H1 (cell line): Measurements from ENCODE around the gene GPBP1L1. TPM values are rescaled to one million over a fixed set of nuclear protein-coding genes. Genes with fewer than 3 reads are reported as not detected.

Experiments used
- CTCF ChIA-PET: fragments of 300-600 bp; sonication (Branson Sonifier 250); formaldehyde crosslinking; loops from one replicate; lab custom pipeline; 2021; ENCODE audit not compliant: partially characterized antibody; lab: Charles Lee
- POLR2A ChIA-PET: fragments of 300-600 bp; sonication (Branson Sonifier 250); formaldehyde crosslinking; loops from one replicate; lab custom pipeline; 2021; ENCODE audit warnings: inconsistent platforms; ENCODE audit not compliant: partially characterized antibody; lab: Charles Lee
- DNase-seq, 2 experiments: peaks; one replicate each; pipeline versions ENCODE4 v3.0.0 to v3.0.0-alpha.2; 2010 to 2022; ENCODE audit warnings: low spot score in 2 of 2, low read depth in 1 of 2, mixed read lengths in 1 of 2
- FAIRE-seq: peaks from 2 replicates; lab custom pipeline; 2011; peaks lifted over from hg19 to GRCh38; lab: Jason Lieb, UNC
- H2AFZ ChIP-seq: 2 replicates; pipeline ENCODE4 v1.8.1; 2012; ENCODE audit warnings: low read length, inconsistent platforms
- H2AK5ac ChIP-seq: 2 replicates; pipeline ENCODE4 v1.6.1; 2013; ENCODE audit warnings: low read depth, low read length
- H2BK120ac ChIP-seq: replicated peaks from 2 replicates; pipeline ENCODE3; 2013; ENCODE audit warnings: low read depth, low read length, inconsistent platforms
- H2BK12ac ChIP-seq: 2 replicates; pipeline ENCODE4 v1.6.1; 2013; ENCODE audit warnings: low read depth, low read length
- H2BK15ac ChIP-seq: 2 replicates; pipeline ENCODE4 v1.6.1; 2013; ENCODE audit warnings: low read length
- H2BK20ac ChIP-seq: 2 replicates; pipeline ENCODE4 v1.6.1; 2013; ENCODE audit warnings: low read length
- H2BK5ac ChIP-seq: 2 replicates; pipeline ENCODE4 v1.6.1; 2013; ENCODE audit warnings: low read depth, low read length
- H3K14ac ChIP-seq: 2 replicates; pipeline ENCODE4 v1.6.1; 2013; ENCODE audit warnings: inconsistent platforms; ENCODE audit not compliant: insufficient read length
- H3K18ac ChIP-seq: 2 replicates; pipeline ENCODE4 v1.6.1; 2013; ENCODE audit warnings: low read length; ENCODE audit errors: extremely low read depth
- H3K23ac ChIP-seq: 2 replicates; pipeline ENCODE4 v1.6.1; 2013; ENCODE audit warnings: inconsistent platforms; ENCODE audit not compliant: insufficient read length
- H3K23me2 ChIP-seq: 2 replicates; pipeline ENCODE4 v1.6.1; 2013; ENCODE audit warnings: low read depth, low read length
- H3K27ac ChIP-seq: 2 replicates; pipeline ENCODE4 v1.6.1; 2011; ENCODE audit warnings: low read depth, low read length, inconsistent platforms
- H3K27me3 ChIP-seq, 4 experiments: replicated peaks in 1 of 4; 1 replicate in 1 of 4; 2 replicates in 3 of 4; pipeline versions ENCODE4 v1.6.1 to v1.8.1; 2011 to 2013; ENCODE audit warnings: low read length in 3 of 4, mild to moderate bottlenecking in 3 of 4, inconsistent platforms in 2 of 4, mixed read lengths in 2 of 4, moderate library complexity in 1 of 4; ENCODE audit not compliant: control insufficient read depth in 3 of 4, insufficient read depth in 3 of 4; ENCODE audit errors: extremely low read depth in 1 of 4
- H3K36me3 ChIP-seq, 4 experiments: 2 replicates each; pipeline versions ENCODE4 v1.6.1 to v1.8.1; 2011 to 2013; ENCODE audit warnings: mild to moderate bottlenecking in 4 of 4, low read length in 3 of 4, moderate library complexity in 2 of 4, control low read depth in 1 of 4, inconsistent platforms in 1 of 4; ENCODE audit not compliant: insufficient read depth in 4 of 4, control insufficient read depth in 2 of 4
- H3K4ac ChIP-seq: replicated peaks from 2 replicates; pipeline ENCODE3; 2013; ENCODE audit warnings: low read length, low read depth, mixed read lengths, inconsistent platforms; ENCODE audit not compliant: insufficient read length
- H3K4me1 ChIP-seq, 4 experiments: replicated peaks in 1 of 4; 1 replicate in 1 of 4; 2 replicates in 3 of 4; pipeline versions ENCODE4 v1.6.1 to v1.8.1; 2011 to 2013; ENCODE audit warnings: low read length in 3 of 4, inconsistent platforms in 2 of 4, mixed read lengths in 1 of 4; ENCODE audit not compliant: insufficient read depth in 4 of 4, control insufficient read depth in 3 of 4
- H3K4me2 ChIP-seq, 2 experiments: 2 replicates each; pipeline versions ENCODE4 v1.6.1 to v1.8.1; 2011 to 2013; ENCODE audit warnings: low read depth in 2 of 2, low read length in 2 of 2, control low read depth in 1 of 2, inconsistent platforms in 1 of 2, mild to moderate bottlenecking in 1 of 2; ENCODE audit not compliant: insufficient read depth in 1 of 2
- H3K4me3 ChIP-seq, 4 experiments: fragments of 200-600, 300-600 bp in 1 of 4; sonication (generic), shearing (Covaris generic), sonication (Bioruptor Twin) in 1 of 4; 2 replicates each; pipeline versions ENCODE4 v1.5.1 to v1.8.1; 2011 to 2016; ENCODE audit warnings: low read length in 4 of 4, low read depth in 3 of 4, control low read depth in 2 of 4, inconsistent platforms in 2 of 4, mild to moderate bottlenecking in 2 of 4, mixed read lengths in 1 of 4, moderate library complexity in 1 of 4; ENCODE audit not compliant: insufficient read depth in 2 of 4; ENCODE audit errors: extremely low read depth in 1 of 4
- H3K56ac ChIP-seq: replicated peaks from 2 replicates; pipeline ENCODE3; 2013; ENCODE audit warnings: low read depth, mild to moderate bottlenecking, mixed read lengths, low read length, inconsistent platforms; ENCODE audit not compliant: insufficient read length
- H3K79me1 ChIP-seq: 2 replicates; pipeline ENCODE4 v1.6.1; 2013; ENCODE audit warnings: low read depth, low read length, control low read depth
- H3K79me2 ChIP-seq, 2 experiments: 2 replicates each; pipeline versions ENCODE4 v1.6.1 to v1.8.1; 2012 to 2013; ENCODE audit warnings: low read length in 2 of 2, mild to moderate bottlenecking in 2 of 2, inconsistent platforms in 1 of 2; ENCODE audit not compliant: insufficient read depth in 2 of 2, control insufficient read depth in 1 of 2
- H3K9ac ChIP-seq, 4 experiments: replicated peaks in 1 of 4; 1 replicate in 1 of 4; 2 replicates in 3 of 4; pipeline versions ENCODE4 v1.6.1 to v1.8.1; 2011 to 2013; ENCODE audit warnings: low read depth in 3 of 4, low read length in 3 of 4, control low read depth in 2 of 4, mild to moderate bottlenecking in 2 of 4, moderate library complexity in 2 of 4, inconsistent platforms in 1 of 4; ENCODE audit errors: extremely low read depth in 1 of 4
- H3K9me3 ChIP-seq, 2 experiments: 2 replicates each; pipeline versions ENCODE4 v1.6.1 to v1.8.1; 2012 to 2013; ENCODE audit warnings: mild to moderate bottlenecking in 2 of 2, moderate library complexity in 2 of 2, control low read depth in 1 of 2, inconsistent platforms in 1 of 2, low read depth in 1 of 2, low read length in 1 of 2, mixed read lengths in 1 of 2; ENCODE audit not compliant: insufficient read depth in 2 of 2
- H4K20me1 ChIP-seq, 2 experiments: replicated peaks in 1 of 2; 2 replicates each; pipeline versions ENCODE3 to v1.8.1; 2011 to 2013; ENCODE audit warnings: inconsistent platforms in 2 of 2, low read length in 2 of 2, mild to moderate bottlenecking in 1 of 2; ENCODE audit not compliant: insufficient read depth in 2 of 2, control insufficient read depth in 1 of 2
- H4K5ac ChIP-seq: 2 replicates; pipeline ENCODE4 v1.6.1; 2013; ENCODE audit warnings: low read length, low read depth, mixed read lengths, inconsistent platforms; ENCODE audit not compliant: insufficient read length
- H4K8ac ChIP-seq: 2 replicates; pipeline ENCODE4 v1.8.0; 2013; ENCODE audit warnings: mild to moderate bottlenecking, moderate library complexity, low read length, inconsistent platforms; ENCODE audit not compliant: insufficient read depth; ENCODE audit errors: extremely low read depth
- H4K91ac ChIP-seq: replicated peaks from 2 replicates; pipeline ENCODE3; 2013; ENCODE audit warnings: low read length, mixed read lengths, inconsistent platforms; ENCODE audit not compliant: insufficient read length
- BCL11A ChIP-seq, 2 experiments: IDR thresholded peaks; one replicate each; pipeline ENCODE4 v1.6.1; 2011; ENCODE audit warnings: low read depth in 2 of 2, low read length in 2 of 2, mild to moderate bottlenecking in 2 of 2
- BRCA1 ChIP-seq: IDR thresholded peaks from 2 replicates; pipeline ENCODE4 v1.6.1; 2012; ENCODE audit warnings: low read depth, low read length, improper control_type of control experiment
- KDM4A ChIP-seq: IDR thresholded peaks from one replicate; pipeline ENCODE4 v1.7.1; 2012; ENCODE audit warnings: low read depth, mild to moderate bottlenecking, moderate library complexity, low read length, inconsistent platforms; ENCODE audit not compliant: severe bottlenecking
- RBBP5 ChIP-seq: IDR thresholded peaks from 2 replicates; pipeline ENCODE4 v1.7.1; 2012; ENCODE audit warnings: low read depth, mild to moderate bottlenecking, inconsistent platforms, low read length, moderate library complexity, borderline replicate concordance
- SIRT6 ChIP-seq: IDR thresholded peaks from one replicate; pipeline ENCODE4 v1.7.1; 2012; ENCODE audit warnings: low read length, inconsistent platforms
- SUZ12 ChIP-seq: fragments of 200-600 bp; sonication (generic); IDR thresholded peaks from 2 replicates; pipeline ENCODE4 v1.6.1; 2012; ENCODE audit warnings: mild to moderate bottlenecking, inconsistent platforms, low read length, moderate library complexity, mixed read lengths
- WGBS, 2 experiments: shearing (Covaris generic) in 1 of 2; methylation state at CpG; one replicate each; pipeline versions ENCODE4 v1.1.6 to v1.1.7; 2013 to 2015; ENCODE audit warnings: low lambda C conversion rate in 2 of 2, mixed read lengths in 2 of 2, inconsistent platforms in 1 of 2, low coverage in 1 of 2, missing lambda C conversion rate in 1 of 2; ENCODE audit not compliant: insufficient replicate concordance in 2 of 2, insufficient coverage in 1 of 2, insufficient read length in 1 of 2; ENCODE audit errors: extremely low coverage in 1 of 2, missing lambda C conversion rate in 1 of 2; 5-methylcytosine and 5-hydroxymethylcytosine counted together
- polyA plus RNA-seq, 7 experiments: library from polyadenylated mRNA; depleted of rRNA in 3 of 7; stranded (reverse) in 5 of 7; unstranded in 2 of 7; fragments of >200 nt in 5 of 7; fragments of 200-250 nt in 2 of 7; gene quantifications; 1 replicate in 5 of 7; 2 replicates in 1 of 7; 4 replicates in 1 of 7; pipeline versions ENCODE4 v1.2.1 to v1.2.3, GENCODE V29; 2011 to 2013; ENCODE audit warnings: missing spikeins in 2 of 7, mixed read lengths in 2 of 7
- total RNA-seq: library from RNA; stranded (reverse); fragmentation: NEBNext Ultra II Directional; extraction: Animal tissue kit (Norgen Biotek cat#: 25700); gene quantifications from 2 replicates; pipeline ENCODE4 v1.2.1, GENCODE V29; 2021
- TF ChIP-seq, protein P1 (sequence below), 3 experiments: IDR thresholded peaks; 1 replicate in 2 of 3; 2 replicates in 1 of 3; pipeline versions ENCODE4 v1.5.1 to v1.6.1; 2011; ENCODE audit warnings: low read length in 3 of 3, mild to moderate bottlenecking in 3 of 3, inconsistent platforms in 2 of 3, low read depth in 1 of 3, moderate library complexity in 1 of 3; ENCODE audit not compliant: insufficient read depth in 1 of 3; ENCODE audit errors: control extremely low read depth in 1 of 3
- TF ChIP-seq, protein P2 (sequence below): IDR thresholded peaks from 2 replicates; pipeline ENCODE4 v1.6.1; 2011; ENCODE audit warnings: low read length, improper control_type of control experiment

Gene GPBP1L1
- total and polyA plus RNA-seq, 2 of the 8 experiments (the other 6 are each of a cell fraction or from before 2014, with no cell fraction given): 70.1 to 119 TPM

- 90% methylated on average over 6 of the region's 6 CpGs; no CpG with 5 or more reads in 1 of the 2 experiments for WGBS, 2 experiments
- no peak for DNase-seq
- Histone ChIP-seq H2AFZ (no peak overlapping the region), H3K14ac (no peak overlapping the region), H3K27me3 (no peaks in the 10 kb centered on the region), H3K23me2 (no peaks in the 10 kb centered on the region), H3K23ac (no peak overlapping the region), H2BK12ac (no peak overlapping the region), H4K8ac (no peak overlapping the region), H3K36me3 (no peaks in the 10 kb centered on the region; a peak in 2 of 8 replicates), H4K20me1 (peaks cover 24 to 27% of the 10 kb centered on the region in 2 experiments), H4K5ac (no peak overlapping the region), H2AK5ac (no peak overlapping the region), H3K56ac (no peak overlapping the region), H3K4me3 (no peak overlapping the region), H2BK5ac (no peak overlapping the region), H3K27ac (no peak overlapping the region), H3K79me2 (peaks cover 55 to 98% of the 10 kb centered on the region in 2 experiments), H3K4me1 (no peaks in the 10 kb centered on the region), H3K9me3 (no peaks in the 10 kb centered on the region), H3K4me2 (no peak overlapping the region), H3K9ac (no peak overlapping the region), H4K91ac (no peak overlapping the region), H3K79me1 (peaks cover 12% of the 10 kb centered on the region; the same call in 1 of the 2 replicates), H2BK20ac (no peak overlapping the region), H2BK120ac (no peak overlapping the region), H3K18ac (no peak overlapping the region), H3K4ac (no peak overlapping the region), H2BK15ac (no peak overlapping the region)
- no peak for FAIRE-seq
- CTCF ChIA-PET: no interaction called here
- POLR2A ChIA-PET: interaction anchor here (0.7 to 1.6 kb wide), 5 partner anchors 9 to 134 kb away, joined by 3 to 6 read pairs (median 3); partner anchors contain the start of gene GPBP1L1
- TF ChIP-seq, protein P1, sequence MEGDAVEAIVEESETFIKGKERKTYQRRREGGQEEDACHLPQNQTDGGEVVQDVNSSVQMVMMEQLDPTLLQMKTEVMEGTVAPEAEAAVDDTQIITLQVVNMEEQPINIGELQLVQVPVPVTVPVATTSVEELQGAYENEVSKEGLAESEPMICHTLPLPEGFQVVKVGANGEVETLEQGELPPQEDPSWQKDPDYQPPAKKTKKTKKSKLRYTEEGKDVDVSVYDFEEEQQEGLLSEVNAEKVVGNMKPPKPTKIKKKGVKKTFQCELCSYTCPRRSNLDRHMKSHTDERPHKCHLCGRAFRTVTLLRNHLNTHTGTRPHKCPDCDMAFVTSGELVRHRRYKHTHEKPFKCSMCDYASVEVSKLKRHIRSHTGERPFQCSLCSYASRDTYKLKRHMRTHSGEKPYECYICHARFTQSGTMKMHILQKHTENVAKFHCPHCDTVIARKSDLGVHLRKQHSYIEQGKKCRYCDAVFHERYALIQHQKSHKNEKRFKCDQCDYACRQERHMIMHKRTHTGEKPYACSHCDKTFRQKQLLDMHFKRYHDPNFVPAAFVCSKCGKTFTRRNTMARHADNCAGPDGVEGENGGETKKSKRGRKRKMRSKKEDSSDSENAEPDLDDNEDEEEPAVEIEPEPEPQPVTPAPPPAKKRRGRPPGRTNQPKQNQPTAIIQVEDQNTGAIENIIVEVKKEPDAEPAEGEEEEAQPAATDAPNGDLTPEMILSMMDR (IDR thresholded peaks at IDR 0.05; ENCODE audit: control extremely low read depth in 1 of 3, insufficient read depth in 1 of 3, low read depth in 1 of 3, low read length in 3 of 3): no peak
- TF ChIP-seq SIRT6: no peak
- no peak for TF ChIP-seq BCL11A (IDR thresholded peaks at IDR 0.05; ENCODE audit: low read depth in 2 of 2, low read length in 2 of 2)
- no peak for TF ChIP-seq KDM4A
- TF ChIP-seq, protein P2, sequence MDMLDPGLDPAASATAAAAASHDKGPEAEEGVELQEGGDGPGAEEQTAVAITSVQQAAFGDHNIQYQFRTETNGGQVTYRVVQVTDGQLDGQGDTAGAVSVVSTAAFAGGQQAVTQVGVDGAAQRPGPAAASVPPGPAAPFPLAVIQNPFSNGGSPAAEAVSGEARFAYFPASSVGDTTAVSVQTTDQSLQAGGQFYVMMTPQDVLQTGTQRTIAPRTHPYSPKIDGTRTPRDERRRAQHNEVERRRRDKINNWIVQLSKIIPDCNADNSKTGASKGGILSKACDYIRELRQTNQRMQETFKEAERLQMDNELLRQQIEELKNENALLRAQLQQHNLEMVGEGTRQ: no peak
- no peak for TF ChIP-seq SUZ12
- no peak for TF ChIP-seq RBBP5
- TF ChIP-seq BRCA1: no peak
Observed at GRCh38 chr1:45669859-45670655, 16.3 kb downstream of the GPBP1L1 start.
